NT2/D1 (cell line): Measurements from ENCODE around the gene TBC1D10B.
"Not testable (repeated sequence)": the region's sequence is repeated elsewhere in the genome, so short reads cannot be mapped to it uniquely, and the experiment has no call there.

Experiments
- SUZ12 ChIP-seq: IDR thresholded peaks from 2 replicates; pipeline ENCODE4 v1.6.1; 2011; ENCODE audit not compliant: insufficient read length, insufficient read depth; ENCODE audit errors: extremely low read depth
- ZNF274 ChIP-seq: IDR thresholded peaks from 2 replicates; pipeline ENCODE4 v1.6.1; 2011; ENCODE audit warnings: mild to moderate bottlenecking, low read depth, low read length

DNA sequence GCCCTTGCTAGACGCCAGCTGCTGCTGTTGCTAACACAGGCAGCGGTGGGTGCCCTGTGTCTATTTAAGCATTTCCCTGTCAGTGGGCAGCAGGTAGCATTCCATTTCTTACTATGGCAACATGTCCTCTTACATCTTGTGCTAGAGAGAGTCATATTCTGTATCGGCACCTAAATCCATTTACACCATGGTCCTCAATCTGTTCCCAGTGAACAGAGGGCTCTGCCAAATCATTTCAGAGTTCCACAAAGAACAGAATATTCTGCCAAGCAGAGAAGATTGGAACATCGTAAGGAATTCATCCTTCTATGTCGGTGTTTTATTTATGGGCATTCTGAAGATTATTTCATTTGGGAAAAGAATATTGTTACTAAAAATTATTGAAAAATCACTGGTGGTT is 31.6 kb downstream of the TBC1D10B start:
- not testable (repeated sequence) for TF ChIP-seq SUZ12, ZNF274
